Mesendoderm (in vitro differentiated cells): Measurements from ENCODE around the gene NMNAT3.

Experiments
- DNase-seq: peaks from one replicate; pipeline ENCODE4 v3.0.0; 2013
- H2AK5ac ChIP-seq: 2 replicates; pipeline ENCODE4 v1.6.1; 2013; ENCODE audit warnings: low read length, inconsistent platforms
- H2BK120ac ChIP-seq: 2 replicates; pipeline ENCODE4 v1.6.1; 2013; ENCODE audit warnings: low read depth, mild to moderate bottlenecking, low read length, moderate library complexity, mixed read lengths
- H2BK15ac ChIP-seq: replicated peaks from 2 replicates; pipeline ENCODE4 v1.6.1; 2013; ENCODE audit warnings: low read depth, mild to moderate bottlenecking, moderate library complexity
- H2BK5ac ChIP-seq: 2 replicates; pipeline ENCODE4 v1.6.1; 2013; ENCODE audit warnings: low read length, inconsistent platforms
- H3K18ac ChIP-seq: 2 replicates; pipeline ENCODE4 v1.6.1; 2013; ENCODE audit warnings: mild to moderate bottlenecking, low read length, mixed read lengths
- H3K23ac ChIP-seq: one replicate; pipeline ENCODE4 v1.6.1; 2013; ENCODE audit warnings: low read length
- H3K27ac ChIP-seq: 2 replicates; pipeline ENCODE4 v1.5.1; 2013; ENCODE audit warnings: low read depth, mild to moderate bottlenecking, inconsistent platforms, low read length, moderate library complexity
- H3K27me3 ChIP-seq: 2 replicates; pipeline ENCODE4 v1.6.1; 2013; ENCODE audit warnings: low read length, control low read depth, mild to moderate bottlenecking, inconsistent platforms; ENCODE audit not compliant: insufficient read depth, poor library complexity
- H3K36me3 ChIP-seq: 2 replicates; pipeline ENCODE4 v1.6.1; 2013; ENCODE audit warnings: low read length, inconsistent platforms; ENCODE audit not compliant: control insufficient read depth, insufficient read depth
- H3K4ac ChIP-seq: one replicate; pipeline ENCODE4 v1.6.1; 2013; ENCODE audit warnings: low read depth, mild to moderate bottlenecking, low read length, moderate library complexity
- H3K4me1 ChIP-seq: 2 replicates; pipeline ENCODE4 v1.6.1; 2013; ENCODE audit warnings: low read depth, low read length, inconsistent platforms; ENCODE audit not compliant: control insufficient read depth
- H3K4me2 ChIP-seq: 2 replicates; pipeline ENCODE4 v1.6.1; 2013; ENCODE audit warnings: low read length
- H3K4me3 ChIP-seq: 2 replicates; pipeline ENCODE4 v1.5.1; 2013; ENCODE audit warnings: mild to moderate bottlenecking, low read length
- H3K56ac ChIP-seq: one replicate; pipeline ENCODE4 v1.6.1; 2013; ENCODE audit warnings: low read length
- H3K79me1 ChIP-seq: 2 replicates; pipeline ENCODE4 v1.6.1; 2013; ENCODE audit warnings: low read length, inconsistent platforms
- H3K79me2 ChIP-seq: 2 replicates; pipeline ENCODE4 v1.6.1; 2013; ENCODE audit warnings: mild to moderate bottlenecking, low read length; ENCODE audit not compliant: control insufficient read depth, insufficient read depth
- H3K9ac ChIP-seq: 2 replicates; pipeline ENCODE4 v1.6.1; 2013; ENCODE audit warnings: low read length, inconsistent platforms
- H4K5ac ChIP-seq: one replicate; pipeline ENCODE4 v1.6.1; 2013; ENCODE audit warnings: low read length
- H4K8ac ChIP-seq: one replicate; pipeline ENCODE4 v1.6.1; 2013; ENCODE audit warnings: low read depth, mild to moderate bottlenecking, control low read depth, low read length, moderate library complexity
- WGBS: extraction: QIAGEN DNeasy Blood & Tissue Kit; methylation state at CpG from one replicate; pipeline ENCODE4 v1.1.7; 2013; ENCODE audit warnings: low lambda C conversion rate, missing lambda C conversion rate; ENCODE audit not compliant: insufficient coverage; ENCODE audit errors: extremely low coverage; 5-methylcytosine and 5-hydroxymethylcytosine counted together

NMNAT3 gene

DNA sequence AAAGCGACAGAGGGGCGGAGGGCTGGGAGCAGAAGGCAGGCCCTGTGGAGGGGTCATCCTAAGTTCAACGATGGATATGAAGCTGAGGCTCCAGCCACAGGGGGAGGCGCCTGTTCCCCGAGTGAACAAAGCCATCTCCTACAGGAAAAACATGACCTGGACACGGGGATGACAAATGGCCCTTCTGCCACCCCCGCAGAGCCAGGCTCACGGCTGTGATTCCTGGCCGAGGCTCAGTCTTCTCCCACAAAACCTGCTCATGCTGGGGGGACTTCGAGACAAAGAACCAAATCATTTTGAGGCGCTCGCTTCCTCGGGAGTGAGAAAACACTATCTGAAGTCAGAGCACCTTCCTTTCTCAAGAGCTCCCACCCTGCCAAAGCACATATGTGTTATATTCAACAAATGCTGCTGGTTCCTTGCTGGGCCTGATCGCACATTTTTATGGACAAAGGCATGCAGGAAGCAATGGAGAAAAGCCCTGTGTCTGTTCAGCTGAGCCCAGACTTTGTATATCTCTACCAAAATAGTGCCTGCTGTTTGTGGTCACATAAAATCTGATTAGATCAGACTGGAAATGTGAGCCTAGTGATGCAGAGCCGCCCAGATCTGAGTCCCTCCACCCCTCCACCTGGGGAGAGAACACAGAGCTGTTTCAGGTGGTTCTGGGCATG lies 143.9 kb downstream of the NMNAT3 start:
- H3K56ac ChIP-seq = no peak overlapping the region
- H2BK5ac ChIP-seq = no peak overlapping the region
- H3K18ac ChIP-seq = no peak overlapping the region
- no peak overlapping the region for H2BK15ac ChIP-seq
- H4K5ac ChIP-seq = no peak overlapping the region
- no peak overlapping the region for H3K4me3 ChIP-seq
- H3K79me1 ChIP-seq = no peaks in the 10 kb centered on the region
- no peak overlapping the region for H3K23ac ChIP-seq
- H3K9ac ChIP-seq = no peak overlapping the region
- no peak overlapping the region for H3K4me2 ChIP-seq
- H2BK120ac ChIP-seq = no peak overlapping the region
- H2AK5ac ChIP-seq = no peak overlapping the region
- no peak for DNase-seq
- H4K8ac ChIP-seq = no peak overlapping the region
- H3K27ac ChIP-seq = no peak overlapping the region
- peaks cover 4% of the 10 kb centered on the region for H3K4me1 ChIP-seq
- H3K79me2 ChIP-seq = no peaks in the 10 kb centered on the region
- H3K36me3 ChIP-seq = no peaks in the 10 kb centered on the region
- WGBS = no CpG with 5 or more reads among the region's 15 CpGs
- H3K27me3 ChIP-seq = no peaks in the 10 kb centered on the region
- no peak overlapping the region for H3K4ac ChIP-seq

DNA sequence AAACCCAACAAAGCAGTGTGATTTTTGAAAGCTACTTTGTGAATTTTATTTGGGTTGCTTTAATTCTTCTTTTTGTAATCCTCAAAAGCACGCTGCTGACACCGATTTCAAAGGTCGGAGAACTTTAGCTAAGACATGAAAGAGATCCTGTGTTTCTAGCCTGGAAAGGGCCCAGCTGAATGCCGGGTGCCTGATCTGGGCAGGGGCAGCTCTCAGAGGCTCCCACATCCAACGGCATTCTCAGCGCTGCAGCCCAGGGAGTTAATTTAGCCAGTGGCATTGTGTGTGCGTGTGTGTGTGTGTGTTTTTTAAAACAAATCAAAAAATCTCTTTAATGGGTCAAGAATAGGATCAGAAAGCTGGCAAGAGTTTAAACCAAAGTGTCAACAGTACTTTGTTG lies 144.8 kb downstream of the NMNAT3 start:
- no peak overlapping the region for H2BK15ac ChIP-seq
- H3K27ac ChIP-seq = no peak overlapping the region

DNA sequence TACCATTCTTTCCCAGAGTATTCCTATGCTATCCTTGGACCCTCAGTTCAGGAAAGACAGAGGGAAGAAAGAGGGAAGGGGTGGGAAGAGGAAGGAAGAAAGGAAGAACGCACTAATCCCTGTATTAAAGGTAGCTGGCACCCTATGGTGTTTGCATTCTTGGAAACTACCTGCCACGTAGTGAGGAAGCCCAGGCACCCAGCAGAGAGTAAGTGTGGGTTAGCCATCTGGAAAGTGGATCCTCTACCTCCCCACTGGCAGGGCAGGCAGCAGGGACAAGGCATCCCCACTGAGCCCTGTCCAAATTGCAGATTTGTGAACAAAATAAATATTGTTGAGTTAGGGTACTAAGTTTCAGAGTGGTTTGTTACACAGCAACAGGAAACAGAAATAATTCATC lies 147.1 kb downstream of the NMNAT3 start:
- H3K4ac ChIP-seq = no peak overlapping the region
- H2BK120ac ChIP-seq = no peak overlapping the region
- no peaks in the 10 kb centered on the region for H3K36me3 ChIP-seq
- H3K27me3 ChIP-seq = no peaks in the 10 kb centered on the region
- H3K79me1 ChIP-seq = no peaks in the 10 kb centered on the region
- H3K4me2 ChIP-seq = no peak overlapping the region
- H3K27ac ChIP-seq = no peak overlapping the region
- H4K8ac ChIP-seq = no peak overlapping the region
- no CpG with 5 or more reads among the region's 2 CpGs for WGBS
- H4K5ac ChIP-seq = no peak overlapping the region
- H2AK5ac ChIP-seq = no peak overlapping the region
- no peak overlapping the region for H3K23ac ChIP-seq
- no peak for DNase-seq
- no peaks in the 10 kb centered on the region for H3K79me2 ChIP-seq
- H3K9ac ChIP-seq = no peak overlapping the region
- no peak overlapping the region for H3K56ac ChIP-seq
- no peak overlapping the region for H2BK15ac ChIP-seq
- H3K4me3 ChIP-seq = no peak overlapping the region
- no peak overlapping the region for H3K18ac ChIP-seq
- H2BK5ac ChIP-seq = no peak overlapping the region
- peaks cover 2% of the 10 kb centered on the region for H3K4me1 ChIP-seq

More for the DNA sequence above, 144.8 kb downstream of the NMNAT3 start:
- Histone ChIP-seq H3K79me1 (no peaks in the 10 kb centered on the region), H3K56ac (no peak overlapping the region), H3K4me2 (no peak overlapping the region), H4K5ac (no peak overlapping the region), H2BK120ac (no peak overlapping the region), H3K23ac (no peak overlapping the region), H4K8ac (no peak overlapping the region), H3K4me1 (peaks cover 4% of the 10 kb centered on the region), H2AK5ac (no peak overlapping the region), H3K79me2 (no peaks in the 10 kb centered on the region), H3K4me3 (no peak overlapping the region), H2BK5ac (no peak overlapping the region), H3K18ac (no peak overlapping the region), H3K27me3 (no peaks in the 10 kb centered on the region), H3K36me3 (no peaks in the 10 kb centered on the region), H3K4ac (no peak overlapping the region), H3K9ac (no peak overlapping the region)
- no CpG with 5 or more reads among the region's 7 CpGs for WGBS
- DNase-seq = no peak

DNA sequence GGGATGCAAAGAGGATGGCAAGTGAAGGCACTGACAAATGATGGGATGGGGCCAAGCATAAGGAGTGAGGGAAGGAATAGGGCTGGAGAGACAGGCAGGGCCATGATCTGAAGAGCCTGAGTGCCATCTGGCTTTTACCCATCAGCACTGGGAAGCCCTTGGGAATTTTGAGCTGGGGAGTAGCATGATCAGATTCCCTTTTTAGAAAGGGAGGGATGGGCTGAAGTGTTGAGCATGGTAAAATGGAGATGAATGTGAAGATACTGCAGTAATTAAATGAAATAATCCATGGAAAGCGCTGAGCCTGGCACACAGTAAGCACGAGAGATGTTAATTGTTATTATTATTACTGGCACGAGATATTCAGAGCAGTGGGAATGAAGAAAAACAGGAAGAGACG lies 148.1 kb downstream of the NMNAT3 start:
- no peak for DNase-seq
- Histone ChIP-seq H2BK5ac (no peak overlapping the region), H4K8ac (no peak overlapping the region), H3K56ac (no peak overlapping the region), H3K79me1 (no peaks in the 10 kb centered on the region), H3K27me3 (no peaks in the 10 kb centered on the region), H4K5ac (no peak overlapping the region), H3K9ac (no peak overlapping the region), H3K79me2 (no peaks in the 10 kb centered on the region), H3K4me2 (no peak overlapping the region), H2BK120ac (no peak overlapping the region), H3K36me3 (no peaks in the 10 kb centered on the region), H3K4me3 (no peak overlapping the region), H3K4ac (no peak overlapping the region), H3K18ac (no peak overlapping the region), H3K23ac (no peak overlapping the region), H2AK5ac (no peak overlapping the region), H3K27ac (no peak overlapping the region), H3K4me1 (peaks cover 6% of the 10 kb centered on the region), H2BK15ac (no peak overlapping the region)
- WGBS = no CpG with 5 or more reads among the region's 4 CpGs

DNA sequence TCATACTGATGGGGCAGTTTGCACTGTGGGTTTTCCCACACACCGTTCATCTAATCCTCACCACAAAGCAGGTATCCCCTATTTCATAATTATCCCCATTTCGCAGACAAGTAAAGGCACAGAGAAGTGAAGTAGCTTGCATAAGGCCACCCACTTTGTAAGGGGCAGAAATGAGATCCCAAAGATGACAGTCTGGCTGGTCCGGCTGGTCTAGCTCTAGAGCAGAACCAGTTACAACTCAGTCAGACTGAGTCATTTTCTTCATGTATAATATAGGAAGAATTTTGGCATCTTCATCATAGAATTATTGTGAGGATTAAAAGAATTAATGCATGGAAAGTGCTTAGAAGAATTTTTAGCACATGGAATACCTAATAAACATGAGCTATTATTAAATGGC lies 148.8 kb downstream of the NMNAT3 start:
- Histone ChIP-seq H3K27me3 (no peaks in the 10 kb centered on the region), H2BK15ac (no peak overlapping the region), H3K23ac (no peak overlapping the region), H3K4me1 (peaks cover 12% of the 10 kb centered on the region), H3K18ac (no peak overlapping the region), H2BK5ac (no peak overlapping the region), H3K4me2 (no peak overlapping the region), H4K8ac (no peak overlapping the region), H4K5ac (no peak overlapping the region), H3K79me2 (no peaks in the 10 kb centered on the region), H2BK120ac (no peak overlapping the region), H3K4me3 (no peak overlapping the region), H3K27ac (no peak overlapping the region), H3K79me1 (no peaks in the 10 kb centered on the region), H3K56ac (no peak overlapping the region), H3K36me3 (no peaks in the 10 kb centered on the region), H2AK5ac (no peak overlapping the region), H3K4ac (no peak overlapping the region), H3K9ac (no peak overlapping the region)
- no peak for DNase-seq
- WGBS = no CpG with 5 or more reads among the region's 3 CpGs

DNA sequence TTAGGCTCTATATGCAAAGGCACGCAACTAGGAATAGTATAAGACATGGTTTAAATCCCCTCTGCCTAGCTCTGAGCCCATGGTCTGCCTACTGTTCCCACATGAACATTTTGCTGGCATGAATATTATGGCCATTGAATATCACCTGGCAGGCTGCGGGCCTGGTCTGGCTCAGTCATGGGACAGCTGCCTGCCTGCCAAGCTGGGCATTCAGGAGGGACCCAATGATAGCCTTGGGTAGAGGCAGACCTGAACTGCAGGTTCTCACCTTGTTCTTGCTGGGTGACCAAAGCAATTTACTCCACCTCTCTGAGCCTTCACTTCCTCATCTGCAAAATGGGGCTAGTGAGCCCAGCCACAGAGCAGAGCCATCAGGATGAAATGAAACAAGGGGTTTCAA lies 149.5 kb downstream of the NMNAT3 start:
- no peak overlapping the region for H3K4me2 ChIP-seq
- WGBS = no CpG with 5 or more reads among the region's 2 CpGs
- H2BK15ac ChIP-seq = no peak overlapping the region
- no peak for DNase-seq
- H3K4ac ChIP-seq = no peak overlapping the region
- H3K36me3 ChIP-seq = no peaks in the 10 kb centered on the region
- H3K79me2 ChIP-seq = no peaks in the 10 kb centered on the region
- no peak overlapping the region for H2BK120ac ChIP-seq
- H3K18ac ChIP-seq = no peak overlapping the region
- no peak overlapping the region for H3K9ac ChIP-seq
- H2BK5ac ChIP-seq = no peak overlapping the region
- no peaks in the 10 kb centered on the region for H3K27me3 ChIP-seq
- peaks cover 13% of the 10 kb centered on the region for H3K4me1 ChIP-seq
- H2AK5ac ChIP-seq = no peak overlapping the region
- no peaks in the 10 kb centered on the region for H3K79me1 ChIP-seq
- no peak overlapping the region for H3K4me3 ChIP-seq
- no peak overlapping the region for H4K8ac ChIP-seq
- no peak overlapping the region for H3K56ac ChIP-seq
- H4K5ac ChIP-seq = no peak overlapping the region
- H3K23ac ChIP-seq = no peak overlapping the region
- no peak overlapping the region for H3K27ac ChIP-seq
